BJ (cell line): ENCODE measurements around the gene STK11IP. TPM values are rescaled to one million over a fixed set of nuclear protein-coding genes. Genes with fewer than 3 reads are reported as not detected.

Experiments
- CTCF ChIA-PET: fragments of 350-600 bp; formaldehyde crosslinking; extraction: SDS; loops from one replicate; lab custom pipeline; 2021; ENCODE audit warnings: antibody characterized with exemption, inconsistent platforms; lab: Yijun Ruan, JAX
- POLR2A ChIA-PET: fragments of 300-600 bp; sonication (Branson Sonifier 250); formaldehyde crosslinking; extraction: SDS; loops from one replicate; lab custom pipeline; 2021; ENCODE audit warnings: antibody characterized with exemption; lab: Charles Lee
- DNase-seq: peaks from one replicate; pipeline ENCODE4 v3.0.0-alpha.2; 2011; ENCODE audit warnings: low read depth
- H3K27me3 ChIP-seq: 2 replicates; pipeline ENCODE4 v1.6.0; 2011; ENCODE audit warnings: low read length; ENCODE audit not compliant: control insufficient read depth, insufficient read depth
- H3K36me3 ChIP-seq: 2 replicates; pipeline ENCODE4 v1.5.1; 2011; ENCODE audit warnings: low read length; ENCODE audit not compliant: control insufficient read depth, insufficient read depth
- H3K4me3 ChIP-seq: 2 replicates; pipeline ENCODE4 v1.5.1; 2011; ENCODE audit warnings: low read depth, mild to moderate bottlenecking, control low read depth, low read length
- CTCF ChIP-seq: IDR thresholded peaks from 2 replicates; pipeline ENCODE4 v1.5.1; 2011; ENCODE audit warnings: low read depth, mild to moderate bottlenecking, control low read depth, inconsistent platforms, low read length, moderate library complexity; ENCODE audit not compliant: insufficient read depth
- polyA plus RNA-seq: library from polyadenylated mRNA; depleted of rRNA; stranded (reverse); fragments of >200 nt; gene quantifications from 2 replicates; pipeline ENCODE4 v1.2.3, GENCODE V29; 2011

The STK11IP gene
- polyA plus RNA-seq, 1 experiment = 21.0 TPM

DNA sequence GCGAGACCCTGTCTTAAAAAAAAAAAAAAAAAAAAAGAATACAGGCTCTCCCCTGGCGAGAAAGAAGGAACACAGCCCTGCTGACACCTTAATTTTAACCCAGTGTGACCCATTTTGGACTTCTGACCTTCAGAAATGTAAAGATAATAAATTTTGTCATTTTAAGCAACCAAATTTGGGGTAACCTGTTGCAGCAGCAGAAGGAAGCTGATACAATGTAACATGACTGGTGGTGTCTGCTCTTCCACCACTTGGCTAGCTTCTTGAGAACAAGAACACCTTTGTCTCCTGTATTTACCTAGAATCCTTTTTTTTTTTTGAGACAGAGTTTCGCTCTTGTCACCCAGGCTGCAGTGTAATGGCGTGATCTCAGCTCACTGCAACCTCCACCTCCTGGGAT lies 6.6 kb upstream of the STK11IP start:
- TF ChIP-seq CTCF = no peak
- CTCF ChIA-PET = no interaction called here
- no peaks in the 10 kb centered on the region for H3K27me3 ChIP-seq
- DNase-seq = no peak
- no peak overlapping the region for H3K4me3 ChIP-seq
- POLR2A ChIA-PET = no interaction called here
- no peaks in the 10 kb centered on the region for H3K36me3 ChIP-seq

GRCh38 chr2:219592736-219593135 lies 4.9 kb upstream of the STK11IP start:
- CTCF ChIA-PET = interaction anchor here (1.1 to 1.7 kb wide), 3 partner anchors 15 to 65 kb away, joined by 3 to 4 read pairs (median 3); no protein-coding TSS in a partner anchor
- no peaks in the 10 kb centered on the region for H3K36me3 ChIP-seq
- H3K27me3 ChIP-seq = no peaks in the 10 kb centered on the region
- H3K4me3 ChIP-seq = no peak overlapping the region
- no peak for DNase-seq
- POLR2A ChIA-PET = no interaction called here
- TF ChIP-seq CTCF = no peak

DNA sequence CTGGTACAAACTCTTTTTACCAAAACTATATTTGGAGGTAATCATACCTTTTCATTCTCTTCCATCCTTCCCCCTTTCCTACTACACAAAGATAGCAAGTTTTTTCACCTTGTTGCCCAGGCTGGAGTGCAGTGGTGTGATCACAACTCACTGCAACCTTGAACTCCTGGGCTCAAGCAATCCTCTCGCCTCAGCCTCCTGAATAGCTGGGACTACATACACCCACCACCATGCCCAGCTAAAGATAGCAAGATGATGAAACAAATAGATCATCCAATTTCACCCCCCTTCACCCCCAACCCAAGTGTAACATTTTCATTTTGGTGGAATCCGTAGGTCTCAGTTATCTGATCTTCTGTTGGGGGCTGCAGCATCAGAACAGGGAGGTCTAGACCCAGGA lies 4.5 kb upstream of the STK11IP start:
- no peaks in the 10 kb centered on the region for H3K27me3 ChIP-seq
- H3K4me3 ChIP-seq = no peak overlapping the region
- no peaks in the 10 kb centered on the region for H3K36me3 ChIP-seq
- no peak for TF ChIP-seq CTCF
- CTCF ChIA-PET = interaction anchor here (1.7 kb wide), 1 partner anchor 16 kb away, joined by 4 read pairs; no protein-coding TSS in a partner anchor
- POLR2A ChIA-PET = no interaction called here
- no peak for DNase-seq

DNA sequence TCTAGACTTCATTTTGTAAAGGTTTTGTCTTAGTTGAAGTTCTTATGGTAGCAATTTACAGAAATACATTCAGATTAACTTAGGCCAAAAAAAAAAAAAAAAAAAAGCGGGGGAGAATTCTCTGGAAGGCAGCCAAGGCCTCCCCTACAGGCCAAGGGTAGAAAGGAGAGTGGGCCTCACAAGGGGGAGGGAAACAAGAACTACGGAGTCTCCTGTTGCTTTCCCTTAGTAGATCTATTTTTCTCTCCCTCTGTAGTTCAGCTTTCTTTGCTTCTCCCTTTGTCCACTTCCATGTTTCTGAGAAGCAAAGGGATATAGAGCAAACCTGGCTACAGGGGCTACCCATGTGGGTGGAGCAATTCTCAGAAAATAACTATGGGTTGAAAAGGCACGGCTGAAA lies 2.4 kb upstream of the STK11IP start:
- Histone ChIP-seq H3K36me3 (no peaks in the 10 kb centered on the region), H3K4me3 (no peak overlapping the region), H3K27me3 (no peaks in the 10 kb centered on the region)
- peak; percentile 22; the same call in 1 of the 2 replicates for TF ChIP-seq CTCF
- CTCF ChIA-PET = interaction anchor here (0.6 to 3.1 kb wide), 4 partner anchors 10 to 758 kb away, joined by 3 to 20 read pairs (median 4); no protein-coding TSS in a partner anchor
- no peak for DNase-seq
- POLR2A ChIA-PET = no interaction called here

DNA sequence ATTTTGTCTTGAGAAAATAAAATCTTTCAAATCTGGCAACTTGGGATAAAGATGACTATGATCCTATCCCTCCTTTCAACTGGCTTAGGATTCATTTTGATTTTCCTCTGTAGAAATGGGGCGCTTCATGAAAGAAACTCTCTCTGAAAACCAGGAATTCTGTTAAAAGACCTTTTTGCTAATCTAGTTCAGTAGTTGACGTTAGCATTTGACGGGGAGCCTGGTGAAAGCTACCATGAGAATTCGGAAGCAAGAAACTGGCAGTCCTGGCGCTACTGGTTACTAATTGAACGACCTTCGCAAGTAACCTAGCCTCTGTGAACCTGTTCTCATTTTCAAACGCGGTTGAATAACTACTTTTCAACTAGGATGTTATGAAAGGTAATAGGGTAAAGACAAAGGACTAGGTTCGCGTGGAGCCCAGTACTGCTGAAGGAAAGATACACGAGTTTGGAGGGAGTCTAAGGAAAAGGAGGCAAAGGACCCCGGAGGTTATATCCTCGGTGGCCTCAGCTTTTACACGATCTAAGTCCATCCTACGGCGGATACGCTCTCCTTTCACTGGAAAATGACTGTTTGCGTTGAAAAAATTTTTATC lies 604 bp upstream of the STK11IP start:
- Histone ChIP-seq H3K27me3 (no peaks in the 10 kb centered on the region), H3K4me3 (peak overlapping the region; percentile 83), H3K36me3 (peaks cover 7% of the 10 kb centered on the region)
- ChIA-PET CTCF (interaction anchor here (0.6 to 4.5 kb wide), 11 partner anchors 12 to 67 kb away, joined by 3 to 26 read pairs (median 4); partner anchors contain the start of gene OBSL1), POLR2A (interaction anchor here (0.6 kb wide), 3 partner anchors 15 to 45 kb away, joined by 3 read pairs; no protein-coding TSS in a partner anchor)
- DNase-seq = no peak
- no peak for TF ChIP-seq CTCF
